ENCODE results near the gene CLEC1B.
"Not testable (repeated sequence)": the region's sequence is repeated elsewhere in the genome, so short reads cannot be mapped to it uniquely, and the experiment has no call there.

Gene CLEC1B

GRCh38 chr12:9977916-9978315 lies 21.0 kb downstream of the CLEC1B start:
- H4K20me1 ChIP-seq = no peaks in the 10 kb centered on the region
- H3K9me3 ChIP-seq = peaks cover 21% of the 10 kb centered on the region
- no peak overlapping the region for H3K4me3 ChIP-seq
- no peak overlapping the region for H3K27ac ChIP-seq
- H3K27me3 ChIP-seq = no peaks in the 10 kb centered on the region
- H3K4me1 ChIP-seq = no peaks in the 10 kb centered on the region
- no peak overlapping the region for H3K9ac ChIP-seq
- no peak overlapping the region for H3K4me2 ChIP-seq
- no peak for TF ChIP-seq Cebpa-rat (IDR thresholded peaks at IDR 0.05)
- H3K36me3 ChIP-seq = no peaks in the 10 kb centered on the region

- not testable (repeated sequence) for H3K36me3 ChIP-seq, H3K9ac ChIP-seq, H3K4me2 ChIP-seq, H4K20me1 ChIP-seq, H3K4me3 ChIP-seq, H3K4me1 ChIP-seq, H3K27me3 ChIP-seq, H3K27ac ChIP-seq
- H3K9me3 ChIP-seq = peaks cover 21% of the 10 kb centered on the region
These were observed 22.3 kb downstream of the CLEC1B start for GRCh38 chr12:9976626-9977025.

GRCh38 chr12:9975614-9976013 lies 23.3 kb downstream of the CLEC1B start:
- Histone ChIP-seq H3K27me3 (no peaks in the 10 kb centered on the region), H3K4me3 (no peak overlapping the region), H3K27ac (no peak overlapping the region), H3K4me1 (no peaks in the 10 kb centered on the region), H4K20me1 (no peaks in the 10 kb centered on the region), H3K36me3 (no peaks in the 10 kb centered on the region), H3K9ac (no peak overlapping the region), H3K4me2 (no peak overlapping the region), H3K9me3 (peaks cover 21% of the 10 kb centered on the region)
- TF ChIP-seq Cebpa-rat (IDR thresholded peaks at IDR 0.05) = no peak

GRCh38 chr12:9974731-9975130 lies 24.2 kb downstream of the CLEC1B start:
- not testable (repeated sequence) for H4K20me1 ChIP-seq, H3K4me2 ChIP-seq, H3K4me3 ChIP-seq, H3K27ac ChIP-seq, H3K36me3 ChIP-seq, H3K9ac ChIP-seq, H3K4me1 ChIP-seq, H3K27me3 ChIP-seq
- H3K9me3 ChIP-seq = peaks cover 21% of the 10 kb centered on the region

GRCh38 chr12:9973949-9974348 lies 25.0 kb downstream of the CLEC1B start:
- H3K9me3 ChIP-seq = peaks cover 21% of the 10 kb centered on the region
- TF ChIP-seq Cebpa-rat (IDR thresholded peaks at IDR 0.05) = no peak
- no peaks in the 10 kb centered on the region for H3K27me3 ChIP-seq
- no peaks in the 10 kb centered on the region for H3K4me1 ChIP-seq
- no peak overlapping the region for H3K27ac ChIP-seq
- H3K4me3 ChIP-seq = no peak overlapping the region
- no peak overlapping the region for H3K4me2 ChIP-seq
- H3K9ac ChIP-seq = no peak overlapping the region
- H3K36me3 ChIP-seq = no peaks in the 10 kb centered on the region
- H4K20me1 ChIP-seq = no peaks in the 10 kb centered on the region

GRCh38 chr12:9971181-9971580 lies 27.7 kb downstream of the CLEC1B start, which contains the start of gene CLEC12A:
TSS of gene CLEC12A (plus strand) at chr12:9971409. CDS start at chr12:9971597, 188 bp downstream.
- no peak within 1 kb of the TSS for H3K4me3 ChIP-seq
- H3K27ac ChIP-seq = no peak within 1 kb of the TSS
- H4K20me1 ChIP-seq = no peaks in the 10 kb centered on the region
- H3K4me1 ChIP-seq = no peaks in the 10 kb centered on the region
- peaks cover 16% of the 10 kb centered on the region for H3K9me3 ChIP-seq
- no peak for TF ChIP-seq Cebpa-rat (IDR thresholded peaks at IDR 0.05)
- H3K36me3 ChIP-seq = no peaks in the 10 kb centered on the region
- H3K9ac ChIP-seq = no peak within 1 kb of the TSS
- H3K4me2 ChIP-seq = no peak within 1 kb of the TSS
- H3K27me3 ChIP-seq = no peaks in the 10 kb centered on the region

- Histone ChIP-seq H3K4me1 (no peaks in the 10 kb centered on the region), H3K9ac (no peak overlapping the region), H3K4me3 (no peak overlapping the region), H3K4me2 (no peak overlapping the region), H3K36me3 (no peaks in the 10 kb centered on the region), H3K9me3 (peaks cover under 1% of the 10 kb centered on the region; the same call in 1 of the 2 replicates), H4K20me1 (no peaks in the 10 kb centered on the region), H3K27ac (no peak overlapping the region), H3K27me3 (no peaks in the 10 kb centered on the region)
- no peak for TF ChIP-seq Cebpa-rat (IDR thresholded peaks at IDR 0.05)
These were observed 29.2 kb downstream of the CLEC1B start for GRCh38 chr12:9969673-9970072.

GRCh38 chr12:9961901-9962300 lies 37.0 kb downstream of the CLEC1B start:
- no peak for TF ChIP-seq Cebpa-rat (IDR thresholded peaks at IDR 0.05)
- no peaks in the 10 kb centered on the region for H3K27me3 ChIP-seq
- H3K36me3 ChIP-seq = no peaks in the 10 kb centered on the region
- H4K20me1 ChIP-seq = no peaks in the 10 kb centered on the region
- H3K4me3 ChIP-seq = no peak overlapping the region
- H3K9me3 ChIP-seq = no peaks in the 10 kb centered on the region
- no peak overlapping the region for H3K27ac ChIP-seq
- peaks cover 17% of the 10 kb centered on the region for H3K4me1 ChIP-seq
- no peak overlapping the region for H3K4me2 ChIP-seq
- H3K9ac ChIP-seq = no peak overlapping the region

- no peaks in the 10 kb centered on the region for H3K9me3 ChIP-seq
- peaks cover 17% of the 10 kb centered on the region for H3K4me1 ChIP-seq
- TF ChIP-seq Cebpa-rat (IDR thresholded peaks at IDR 0.05) = no peak
- H3K4me2 ChIP-seq = no peak overlapping the region
- no peaks in the 10 kb centered on the region for H3K27me3 ChIP-seq
- no peaks in the 10 kb centered on the region for H4K20me1 ChIP-seq
- H3K9ac ChIP-seq = no peak overlapping the region
- no peak overlapping the region for H3K4me3 ChIP-seq
- H3K27ac ChIP-seq = no peak overlapping the region
- no peaks in the 10 kb centered on the region for H3K36me3 ChIP-seq
These were observed 37.8 kb downstream of the CLEC1B start for GRCh38 chr12:9961106-9961505.

GRCh38 chr12:9960590-9960989 lies 38.3 kb downstream of the CLEC1B start:
- Histone ChIP-seq H3K9ac (no peak overlapping the region), H3K9me3 (no peaks in the 10 kb centered on the region), H3K4me1 (peaks cover 17% of the 10 kb centered on the region), H3K36me3 (no peaks in the 10 kb centered on the region), H3K27ac (no peak overlapping the region), H4K20me1 (no peaks in the 10 kb centered on the region), H3K4me3 (no peak overlapping the region), H3K4me2 (no peak overlapping the region), H3K27me3 (no peaks in the 10 kb centered on the region)
- TF ChIP-seq Cebpa-rat (IDR thresholded peaks at IDR 0.05) = no peak

- Histone ChIP-seq H4K20me1 (no peaks in the 10 kb centered on the region), H3K9ac (no peak overlapping the region), H3K9me3 (no peaks in the 10 kb centered on the region), H3K27ac (no peak overlapping the region), H3K27me3 (no peaks in the 10 kb centered on the region), H3K4me1 (peaks cover 17% of the 10 kb centered on the region), H3K4me2 (peak overlapping the region; percentile 55), H3K36me3 (no peaks in the 10 kb centered on the region), H3K4me3 (no peak overlapping the region)
- TF ChIP-seq Cebpa-rat (IDR thresholded peaks at IDR 0.05) = no peak
These were observed 41.1 kb downstream of the CLEC1B start for GRCh38 chr12:9957834-9958233.

GRCh38 chr12:9952954-9953729 lies 45.8 kb downstream of the CLEC1B start:
- not testable (repeated sequence) for H3K27ac ChIP-seq, H3K36me3 ChIP-seq, H3K9ac ChIP-seq, H3K9me3 ChIP-seq, H4K20me1 ChIP-seq, H3K4me3 ChIP-seq, H3K4me2 ChIP-seq, H3K27me3 ChIP-seq
- H3K4me1 ChIP-seq = peaks cover 26% of the 10 kb centered on the region
